ENCODE results near the gene CELF2.

The CELF2 gene

GRCh38 chr10:11020548-11020942 lies 2.9 kb downstream of the CELF2 start:
- no peak for DNase-seq (ENCODE audit: low read depth in 2 of 3, low spot score in 2 of 3)

GRCh38 chr10:11022213-11022612 lies 4.5 kb downstream of the CELF2 start:
- DNase-seq (ENCODE audit: low read depth in 2 of 3, low spot score in 2 of 3): no peak

- no peak for DNase-seq (ENCODE audit: low read depth in 2 of 3, low spot score in 2 of 3)
Observed at GRCh38 chr10:11023009-11023953, 5.6 kb downstream of the CELF2 start.

- no peak for DNase-seq (ENCODE audit: low read depth in 2 of 3, low spot score in 2 of 3)
Observed at GRCh38 chr10:11024596-11024995, 6.9 kb downstream of the CELF2 start.

- no peak for DNase-seq (ENCODE audit: low read depth in 2 of 3, low spot score in 2 of 3)
Observed at GRCh38 chr10:11025978-11026377, 8.3 kb downstream of the CELF2 start.

GRCh38 chr10:11026773-11027172 lies 9.1 kb downstream of the CELF2 start:
- DNase-seq (ENCODE audit: low read depth in 2 of 3, low spot score in 2 of 3): no peak

- DNase-seq (ENCODE audit: low read depth in 2 of 3, low spot score in 2 of 3): no peak
Observed at GRCh38 chr10:11034762-11035161, 17.1 kb downstream of the CELF2 start.

GRCh38 chr10:11035301-11035991 lies 17.8 kb downstream of the CELF2 start:
- DNase-seq (ENCODE audit: low read depth in 2 of 3, low spot score in 2 of 3): no peak

GRCh38 chr10:11036424-11037011 lies 18.8 kb downstream of the CELF2 start:
- DNase-seq (ENCODE audit: low read depth in 2 of 3, low spot score in 2 of 3): no peak

GRCh38 chr10:11037991-11038390 lies 20.3 kb downstream of the CELF2 start:
- DNase-seq (ENCODE audit: low read depth in 2 of 3, low spot score in 2 of 3): no peak

GRCh38 chr10:11042357-11042756 lies 24.7 kb downstream of the CELF2 start:
- DNase-seq (ENCODE audit: low read depth in 2 of 3, low spot score in 2 of 3): no peak

- no peak for DNase-seq (ENCODE audit: low read depth in 2 of 3, low spot score in 2 of 3)
Observed at GRCh38 chr10:11043039-11043438, 25.4 kb downstream of the CELF2 start.

GRCh38 chr10:11043446-11044127 lies 25.9 kb downstream of the CELF2 start:
- DNase-seq (ENCODE audit: low read depth in 2 of 3, low spot score in 2 of 3): no peak

GRCh38 chr10:11045487-11045886 lies 27.8 kb downstream of the CELF2 start:
- no peak for DNase-seq (ENCODE audit: low read depth in 2 of 3, low spot score in 2 of 3)

GRCh38 chr10:11045995-11046775 lies 28.5 kb downstream of the CELF2 start:
- DNase-seq (ENCODE audit: low read depth in 2 of 3, low spot score in 2 of 3): no peak

GRCh38 chr10:11046776-11047160 lies 29.1 kb downstream of the CELF2 start:
- no peak for DNase-seq (ENCODE audit: low read depth in 2 of 3, low spot score in 2 of 3)

- DNase-seq (ENCODE audit: low read depth in 2 of 3, low spot score in 2 of 3): no peak
Observed at GRCh38 chr10:11048707-11049278, 31.1 kb downstream of the CELF2 start.

GRCh38 chr10:11049806-11050205 lies 32.1 kb downstream of the CELF2 start:
- no peak for DNase-seq (ENCODE audit: low read depth in 2 of 3, low spot score in 2 of 3)

GRCh38 chr10:11050301-11051287 lies 32.9 kb downstream of the CELF2 start:
- DNase-seq (ENCODE audit: low read depth in 2 of 3, low spot score in 2 of 3): no peak
